ENCODE data around the gene RSRC1.
"Not testable (repeated sequence)": the region's sequence is repeated elsewhere in the genome, so short reads cannot be mapped to it uniquely, and the experiment has no call there.

RSRC1 gene

GRCh38 chr3:158548691-158549090 is 438.8 kb downstream of the RSRC1 start:
- DNase-seq: no peak

- not testable (repeated sequence) for DNase-seq
Measured at GRCh38 chr3:158549938-158550337, 440.0 kb downstream of the RSRC1 start.

- no peak for DNase-seq
Measured at GRCh38 chr3:158552124-158552523, 442.2 kb downstream of the RSRC1 start.

- no peak for DNase-seq
Measured at GRCh38 chr3:158559504-158559903, 449.6 kb downstream of the RSRC1 start.

- DNase-seq: no peak
Measured at GRCh38 chr3:158560979-158561378, 451.1 kb downstream of the RSRC1 start.

- DNase-seq: no peak
Measured at GRCh38 chr3:158562674-158563073, 452.8 kb downstream of the RSRC1 start.

GRCh38 chr3:158563076-158563475 is 453.2 kb downstream of the RSRC1 start:
- DNase-seq: no peak

GRCh38 chr3:158565076-158565475 is 455.2 kb downstream of the RSRC1 start:
- DNase-seq: no peak

- no peak for DNase-seq
Measured at GRCh38 chr3:158568784-158569183, 458.9 kb downstream of the RSRC1 start.

GRCh38 chr3:158569794-158570193 is 459.9 kb downstream of the RSRC1 start:
- DNase-seq: no peak

- peak; percentile 89 for DNase-seq
Measured at GRCh38 chr3:158570999-158571702, 461.3 kb downstream of the RSRC1 start, which contains the start of gene MLF1. Gene MLF1 (plus strand): TSS chr3:158571194. CDS start chr3:158571301, 107 bp downstream.

- DNase-seq: no peak
Measured at GRCh38 chr3:158571969-158572765, 462.3 kb downstream of the RSRC1 start.

- no peak for DNase-seq
Measured at GRCh38 chr3:158572766-158573060, 462.8 kb downstream of the RSRC1 start.

- DNase-seq: no peak
Measured at GRCh38 chr3:158573714-158574113, 463.8 kb downstream of the RSRC1 start.

GRCh38 chr3:158574646-158575045 is 464.8 kb downstream of the RSRC1 start:
- no peak for DNase-seq

- DNase-seq: no peak
Measured at GRCh38 chr3:158590223-158590622, 480.3 kb downstream of the RSRC1 start.

Data from DMS153 (cell line).